Thyroid gland (tissue), 4 donors: Measurements from ENCODE around the gene EML2.

Experiments
- CTCF ChIP-seq, 6 experiments: fragments of 200-600 bp in 3 of 6; fragments of 450-650 bp in 3 of 6; sonication (generic) in 3 of 6; IDR thresholded peaks; one replicate each; pipeline ENCODE4 v1.5.1; 2016 to 2019; ENCODE audit warnings: antibody characterized with exemption in 6 of 6, mild to moderate bottlenecking in 2 of 6, inconsistent platforms in 1 of 6, moderate library complexity in 1 of 6
- POLR2A ChIP-seq, 2 donors: fragments of 450-650 bp; IDR thresholded peaks; one replicate each; pipeline ENCODE4 v1.6.1; 2017; ENCODE audit warnings: antibody characterized with exemption in 2 of 2, mild to moderate bottlenecking in 2 of 2, moderate library complexity in 1 of 2

- TF ChIP-seq CTCF (IDR thresholded peaks at IDR 0.05) (no peak), POLR2A (IDR thresholded peaks at IDR 0.05) (no peak)
These were observed 25.1 kb downstream of the EML2 start for GRCh38 chr19:45613926-45614725.
